Fibroblast of skin of right quadriceps (primary cell): ENCODE measurements around the gene MAS1L.
"Not testable (repeated sequence)": the region's sequence is repeated elsewhere in the genome, so short reads cannot be mapped to it uniquely, and the experiment has no call there.

Source experiments
- DNase-seq: peaks from one replicate; pipeline ENCODE4 v3.0.0-alpha.2; 2013

MAS1L gene

DNA sequence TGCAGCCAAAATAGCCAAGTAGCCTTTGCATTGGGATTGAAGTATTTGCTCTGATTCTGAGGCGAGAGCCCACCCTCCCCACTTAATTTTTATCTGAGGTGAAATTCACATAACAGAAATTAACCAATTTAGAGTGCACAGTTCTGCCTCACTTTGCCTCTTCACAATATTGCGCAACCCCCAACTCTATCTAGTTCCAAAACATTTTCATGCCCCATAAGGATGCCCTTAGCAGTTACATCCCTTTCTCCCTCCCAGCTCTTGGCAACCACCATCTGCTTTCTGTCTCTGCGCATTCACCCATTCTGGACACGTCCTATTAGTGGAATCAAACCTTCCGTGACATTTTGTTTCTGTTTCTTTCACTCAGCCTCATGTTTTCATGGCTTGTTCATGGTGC lies 9.0 kb downstream of the MAS1L start:
- DNase-seq: no peak

DNA sequence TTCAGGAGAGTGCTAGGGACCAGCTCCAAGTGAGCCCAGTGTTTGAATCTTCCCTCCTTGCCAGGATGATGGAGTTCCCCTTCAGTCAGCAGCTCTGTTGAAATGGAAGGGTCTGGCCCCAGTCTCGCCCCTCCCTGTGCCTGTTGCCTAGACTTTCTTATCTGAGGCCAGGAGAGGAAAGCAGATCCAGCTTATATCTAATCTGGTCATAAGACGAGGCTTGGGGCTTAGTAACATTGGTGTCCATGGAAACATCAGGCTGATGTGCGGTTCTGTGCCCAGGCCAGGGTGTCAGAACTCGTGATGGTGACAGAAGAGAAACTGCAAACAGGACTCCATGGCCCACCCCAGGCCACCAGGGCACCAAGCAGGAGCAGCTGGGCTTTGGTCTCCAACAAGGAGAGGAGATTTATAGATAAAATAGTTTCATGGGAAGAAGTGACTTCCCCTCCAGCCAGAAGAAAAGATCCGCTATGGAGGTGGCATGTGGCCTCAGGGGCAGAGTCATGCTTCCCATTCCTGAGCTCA lies 9.8 kb downstream of the MAS1L start:
- no peak for DNase-seq

DNA sequence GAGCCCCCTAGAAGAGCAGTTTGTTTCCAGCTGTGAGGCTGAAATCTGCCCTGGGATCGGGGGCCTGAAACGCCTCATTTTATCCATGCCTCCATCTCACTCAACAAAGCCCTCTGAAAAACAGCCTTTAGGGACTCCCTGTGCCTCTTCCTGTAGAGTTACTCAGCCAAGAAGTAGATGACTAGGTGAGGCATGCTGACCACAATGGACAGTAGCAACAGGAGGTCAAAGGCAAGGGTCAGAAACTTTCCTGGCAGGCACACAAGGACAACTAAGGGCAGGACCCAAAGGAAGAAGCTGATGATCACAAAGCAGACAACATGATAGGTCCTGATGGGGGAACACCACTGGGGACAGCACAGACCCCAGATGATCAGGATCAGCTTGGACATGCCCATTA lies 12.8 kb downstream of the MAS1L start:
- DNase-seq: no peak

- no peak for DNase-seq
These were observed 21.5 kb downstream of the MAS1L start for GRCh38 chr6:29466241-29466640.

GRCh38 chr6:29465801-29466200 lies 22.0 kb downstream of the MAS1L start:
- DNase-seq: no peak

DNA sequence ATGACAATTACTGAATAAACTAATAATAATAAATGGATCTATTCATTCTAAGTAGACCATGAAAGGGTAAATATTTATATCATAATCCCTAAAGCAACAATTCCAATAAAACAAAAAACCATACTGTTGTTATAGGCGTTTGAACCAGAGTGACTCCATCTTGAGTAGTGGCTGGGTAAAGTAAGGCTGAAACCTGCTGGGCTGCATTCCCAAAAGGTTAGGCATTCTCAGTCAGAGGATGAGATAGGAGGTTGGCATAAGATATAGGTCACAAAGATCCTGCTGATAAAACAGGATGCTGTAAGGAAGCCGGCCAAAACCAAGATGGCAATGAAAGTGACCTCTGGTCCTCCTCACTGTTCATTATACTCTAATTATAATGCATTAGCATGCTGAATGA lies 22.5 kb downstream of the MAS1L start:
- DNase-seq: no peak

GRCh38 chr6:29462022-29462421 lies 25.7 kb downstream of the MAS1L start:
- no peak for DNase-seq

GRCh38 chr6:29461021-29461814 lies 26.5 kb downstream of the MAS1L start:
- DNase-seq: no peak

DNA sequence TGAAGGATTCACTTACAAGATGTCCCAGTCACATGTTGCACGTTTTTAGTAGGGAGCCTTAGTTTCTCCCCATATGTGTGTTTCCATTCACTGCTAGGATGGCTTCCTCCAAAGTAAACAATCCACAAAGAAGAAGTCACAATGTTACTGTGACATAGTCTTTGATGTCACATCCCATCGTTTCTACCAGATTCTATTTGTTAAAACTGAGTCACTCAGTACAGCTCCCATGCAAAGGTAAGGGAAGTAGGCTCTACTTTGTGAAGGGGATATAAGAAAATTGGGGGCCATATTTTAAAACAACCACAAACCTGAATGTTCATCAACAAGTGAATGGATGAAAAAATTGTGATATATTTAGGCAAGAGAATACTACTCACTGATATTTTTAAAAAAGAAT lies 30.8 kb downstream of the MAS1L start, which contains the start of the genes OR11A1 and OR2H1:
Gene OR11A1, minus strand, starts transcription at position 101 of the 400 bp plus-strand sequence. CDS start 29,430 bp downstream, outside the sequence.
Gene OR2H1, plus strand, starts transcription at position 185 of the 400 bp plus-strand sequence. CDS start 4,615 bp downstream, outside the sequence.
- no peak for DNase-seq

DNA sequence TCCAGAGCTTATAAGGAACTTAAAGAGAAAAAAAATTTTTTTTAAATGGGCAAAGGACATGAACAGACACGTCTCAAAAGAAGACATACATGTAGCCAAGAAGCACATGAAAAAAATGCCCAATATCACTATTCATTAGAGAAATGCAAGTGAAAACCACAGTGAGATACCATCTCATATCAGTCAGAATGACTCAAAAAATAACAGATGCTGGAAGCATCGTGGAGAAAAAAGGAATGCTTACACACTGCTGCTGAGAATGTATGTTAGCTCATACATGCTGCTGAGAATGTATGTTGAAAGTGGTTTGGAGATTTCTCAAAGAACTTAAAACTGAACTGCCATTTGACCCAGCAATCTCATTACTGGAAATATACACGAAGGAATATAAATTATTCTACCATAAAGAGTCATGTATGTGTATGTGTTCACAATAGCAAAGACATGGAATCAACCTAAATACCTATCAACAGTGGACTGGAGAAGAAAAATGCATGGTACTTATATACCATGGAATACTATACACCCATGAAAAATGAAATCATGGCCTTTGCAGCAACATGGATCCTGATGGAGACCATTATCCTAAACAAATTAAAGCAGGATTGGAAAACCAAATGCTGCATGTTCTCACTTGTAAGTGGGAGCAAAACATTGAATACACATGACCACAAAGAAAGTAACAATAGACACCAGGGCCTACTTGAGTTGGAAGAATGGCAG lies 36.1 kb downstream of the MAS1L start:
- DNase-seq: peak; percentile 1

DNA sequence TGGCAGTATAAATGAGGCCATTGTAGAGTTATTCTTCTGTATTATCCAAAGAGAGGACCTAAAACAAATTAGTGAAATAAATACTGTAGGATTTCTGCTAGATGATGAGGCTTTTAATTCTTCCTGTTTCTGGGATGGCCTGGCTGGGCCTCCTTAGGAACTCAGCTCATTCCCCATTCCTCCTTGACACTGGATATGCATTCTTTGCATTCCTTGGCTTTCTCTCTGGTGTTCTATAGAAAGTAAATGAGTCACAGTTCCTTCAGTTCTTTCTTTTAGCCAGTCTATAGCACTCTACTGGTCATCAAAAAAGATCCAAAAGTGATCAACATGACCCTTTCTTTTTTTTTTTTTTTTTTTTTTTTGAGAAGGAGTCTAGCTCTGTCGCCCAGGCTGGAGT lies 40.1 kb downstream of the MAS1L start:
- DNase-seq: peak; percentile 4

DNA sequence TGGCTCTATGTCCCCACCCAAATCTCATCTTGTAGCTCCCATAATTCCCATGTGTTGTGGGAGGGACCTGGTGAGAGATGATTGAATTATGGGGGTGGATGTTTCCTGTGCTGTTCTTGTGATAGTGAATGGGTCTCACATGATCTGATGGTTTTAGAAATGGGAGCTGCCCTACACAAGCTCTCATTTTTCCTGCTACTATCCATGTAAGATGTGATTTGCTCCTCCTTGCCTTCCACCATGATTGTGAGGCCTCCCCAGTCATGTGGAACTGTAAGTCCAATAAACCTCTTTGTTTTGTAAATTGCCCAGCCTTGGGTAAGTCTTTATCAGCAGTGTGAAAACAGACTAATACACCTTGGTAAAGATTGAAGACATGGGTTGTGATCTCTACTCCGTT lies 43.7 kb downstream of the MAS1L start:
- not testable (repeated sequence) for DNase-seq

DNA sequence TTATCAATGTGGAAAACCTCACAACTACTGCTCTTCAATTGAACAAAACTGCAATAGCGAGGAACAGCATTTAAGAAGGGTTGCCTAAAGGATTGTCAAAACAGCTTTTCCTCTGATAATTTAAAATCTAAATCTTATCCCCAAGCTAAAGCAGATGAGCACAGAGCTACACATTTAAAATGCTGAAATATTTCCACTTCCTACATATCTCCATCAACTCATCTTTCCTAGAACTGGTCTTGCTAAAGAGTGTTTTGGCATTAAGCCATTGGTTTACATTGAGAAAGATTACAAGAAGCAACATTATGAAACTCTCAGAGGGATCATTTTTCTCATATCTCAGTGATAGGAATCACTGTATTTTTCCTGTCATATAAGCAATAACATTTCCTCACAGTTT lies 45.0 kb downstream of the MAS1L start:
- no peak for DNase-seq

DNA sequence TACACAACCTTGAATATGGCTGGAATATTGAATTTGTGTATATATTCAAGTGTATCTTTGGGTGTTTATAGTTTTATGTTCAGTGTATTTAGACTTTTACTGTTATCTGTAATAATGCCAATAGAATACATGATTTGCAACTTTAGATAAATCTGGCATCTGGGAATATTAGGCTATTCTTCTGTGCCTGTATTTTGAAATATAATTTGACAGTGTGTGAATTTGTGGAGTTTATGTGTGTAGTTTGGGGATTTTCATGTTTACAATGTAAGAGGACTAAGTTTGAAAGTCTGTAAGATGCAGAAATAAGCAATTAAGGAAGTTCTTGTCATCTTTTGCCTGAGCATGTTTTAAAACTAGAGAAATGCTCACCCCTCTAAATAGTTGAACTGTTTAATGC lies 48.8 kb downstream of the MAS1L start, which contains the start of gene OR10C1:
Gene OR10C1, plus strand, starts transcription at position 301 of the 400 bp plus-strand sequence. CDS start 710 bp downstream, outside the sequence.
- DNase-seq: no peak

DNA sequence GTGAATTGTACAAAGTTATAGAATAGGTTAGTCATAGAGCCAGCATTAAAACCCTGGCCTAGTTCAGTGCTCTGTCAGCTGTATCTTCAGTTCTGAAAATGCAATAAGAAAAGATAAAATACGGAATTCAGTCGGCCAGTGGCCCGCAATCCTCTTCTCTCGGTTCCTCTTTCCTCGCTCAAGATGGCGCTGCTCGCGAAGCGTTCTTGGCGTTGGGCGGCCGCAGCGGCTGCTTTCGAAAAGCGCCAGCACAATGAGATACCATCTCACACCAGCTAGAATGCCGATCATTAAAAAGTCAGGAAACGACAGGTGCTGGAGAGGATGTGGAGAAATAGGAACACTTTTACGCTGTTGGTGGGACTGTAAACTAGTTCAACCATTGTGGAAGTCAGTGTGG lies 51.0 kb downstream of the MAS1L start:
- not testable (repeated sequence) for DNase-seq
